GM20000 (cell line): Measurements from ENCODE around the gene CA9.

Source experiments
- DNase-seq: peaks from one replicate; pipeline ENCODE4 v3.0.0; 2012; ENCODE audit warnings: low spot score
- CTCF ChIP-seq: IDR thresholded peaks from 2 replicates; pipeline ENCODE4 v1.5.1; 2012; ENCODE audit warnings: mild to moderate bottlenecking, control low read depth; ENCODE audit errors: extremely low read depth, missing control alignments

The CA9 gene

GRCh38 chr9:35682520-35683315 is 9.0 kb downstream of the CA9 start:
- TF ChIP-seq CTCF, result no peak
- DNase-seq, result no peak

DNA sequence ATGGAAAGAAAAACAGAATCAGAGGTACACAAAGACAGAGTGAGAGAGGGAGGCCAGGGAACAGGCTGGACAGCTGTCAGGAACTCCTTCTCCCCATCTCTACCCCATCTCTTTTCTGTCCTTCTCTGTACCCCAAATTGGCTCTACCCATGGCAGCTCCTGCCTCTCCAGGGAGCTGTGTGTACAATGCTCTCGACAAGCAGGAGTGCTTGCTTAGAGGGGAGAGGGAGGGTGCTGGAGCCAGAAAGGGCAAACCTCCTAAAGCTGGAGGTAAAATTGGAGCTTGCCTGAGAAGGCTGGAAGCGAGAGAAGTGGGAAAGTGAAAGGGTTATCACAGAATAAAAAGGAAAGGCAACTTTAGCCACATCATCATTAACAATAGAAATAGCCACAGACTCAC is 9.6 kb downstream of the CA9 start:
- TF ChIP-seq CTCF, result no peak

GRCh38 chr9:35684921-35685320 is 11.2 kb downstream of the CA9 start:
- no peak for TF ChIP-seq CTCF
- DNase-seq, result no peak

More for the DNA sequence above, 9.6 kb downstream of the CA9 start:
- DNase-seq, result no peak

DNA sequence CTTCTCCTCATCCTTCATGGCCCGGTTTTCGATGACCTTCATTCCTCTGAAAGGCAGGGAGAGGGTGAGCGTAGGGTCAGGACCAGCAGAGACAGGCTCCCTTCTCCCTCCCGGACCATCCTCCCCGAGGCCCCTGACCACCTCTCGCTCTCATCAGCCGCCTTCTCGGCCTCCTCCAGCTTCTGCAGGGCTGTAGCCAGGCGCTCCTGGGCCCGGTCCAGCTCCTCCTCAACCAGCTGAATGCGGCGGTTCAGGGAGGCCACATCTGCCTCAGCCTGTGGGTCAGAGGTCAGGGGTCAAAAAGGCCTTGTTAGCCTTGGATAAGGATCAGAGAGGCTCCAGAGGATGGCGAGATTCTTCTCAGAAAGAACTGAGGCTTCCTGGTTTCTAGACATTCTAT is 11.8 kb downstream of the CA9 start:
- no peak for DNase-seq
- no peak for TF ChIP-seq CTCF

GRCh38 chr9:35686222-35687203 is 12.8 kb downstream of the CA9 start:
- TF ChIP-seq CTCF, result no peak
- DNase-seq, result no peak

- TF ChIP-seq CTCF, result no peak
- no peak for DNase-seq
Observed at GRCh38 chr9:35687306-35687705, 13.6 kb downstream of the CA9 start.

DNA sequence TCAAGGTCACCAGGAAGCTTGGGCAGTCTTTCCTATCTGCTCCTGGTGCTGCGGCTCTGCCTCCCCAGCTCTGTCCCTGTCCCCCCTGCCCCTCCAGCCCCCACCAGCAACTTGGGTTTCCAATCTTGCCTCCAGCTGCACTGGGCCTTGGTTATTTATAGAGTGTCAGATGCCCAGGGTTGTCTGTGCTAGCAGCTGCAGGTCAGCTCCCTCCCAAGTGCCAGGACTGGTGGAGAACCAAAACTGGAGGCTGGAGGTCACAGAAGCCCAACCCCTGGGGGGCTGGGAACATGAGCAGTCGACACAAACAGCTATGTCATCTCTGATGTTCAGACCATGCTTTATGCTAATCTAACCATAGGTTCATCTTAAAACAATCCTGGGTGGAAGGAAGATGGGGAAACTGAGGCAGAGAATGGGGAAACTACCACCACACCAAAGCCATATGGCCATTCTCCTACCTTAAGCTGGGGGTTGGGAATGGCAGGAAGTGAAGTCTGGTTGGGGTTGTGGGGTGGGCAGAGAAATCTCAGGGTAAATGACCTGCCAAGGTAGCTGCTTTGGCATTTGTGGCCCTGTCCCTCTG is 14.3 kb downstream of the CA9 start:
- DNase-seq, result no peak
- no peak for TF ChIP-seq CTCF
